HG03378 (cell line): ENCODE results near the gene BLACAT1.

Experiments
- ATAC-seq: cut with Tn5 transposase; IDR thresholded peaks from one replicate; pipeline ENCODE4 v1.9.1; 2021; ENCODE audit warnings: mild to moderate bottlenecking, moderate library complexity; ENCODE audit not compliant: unreplicated experiment

The BLACAT1 gene

DNA sequence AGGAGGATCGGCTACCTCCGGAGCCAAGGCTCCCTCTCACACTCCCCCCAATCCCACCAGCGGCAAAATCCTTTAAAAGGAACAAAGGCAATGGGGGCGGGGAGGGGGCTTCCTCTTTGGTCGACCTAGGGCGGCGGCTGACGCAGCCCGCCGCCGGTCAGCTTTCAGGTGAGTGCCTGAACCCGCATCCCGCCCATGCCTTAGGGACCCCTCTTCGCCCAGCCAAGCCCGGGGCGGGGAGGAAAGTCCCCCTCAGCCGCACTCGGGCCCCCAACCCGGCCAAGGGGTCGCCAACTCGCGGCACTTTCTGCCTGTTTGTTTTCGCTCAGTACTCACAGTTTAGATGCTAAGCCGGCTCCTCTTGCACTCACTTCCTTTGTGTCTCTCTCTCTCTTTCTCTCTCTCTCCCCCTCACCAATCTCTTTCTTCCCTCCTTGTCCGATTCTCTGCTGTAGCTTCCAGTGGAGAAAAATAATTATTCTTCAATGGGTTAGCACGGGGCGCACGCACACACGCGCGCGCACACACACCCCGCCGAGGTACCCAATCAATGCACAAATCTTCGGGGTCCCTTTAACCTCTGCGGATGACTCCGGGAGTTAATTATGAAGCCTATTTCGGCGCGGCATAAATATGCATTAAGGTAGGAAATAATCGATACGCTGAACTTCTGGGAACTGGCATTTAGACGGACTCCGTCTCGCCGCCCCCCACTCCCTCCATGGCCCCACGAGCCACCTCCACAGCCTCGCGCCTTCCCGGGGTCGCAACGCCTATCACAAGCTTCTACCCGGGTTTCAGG is at the start of gene BLACAT1:
BLACAT1 (minus strand) TSS at position 465 of the 802 bp plus-strand sequence.
- ATAC-seq: no peak

DNA sequence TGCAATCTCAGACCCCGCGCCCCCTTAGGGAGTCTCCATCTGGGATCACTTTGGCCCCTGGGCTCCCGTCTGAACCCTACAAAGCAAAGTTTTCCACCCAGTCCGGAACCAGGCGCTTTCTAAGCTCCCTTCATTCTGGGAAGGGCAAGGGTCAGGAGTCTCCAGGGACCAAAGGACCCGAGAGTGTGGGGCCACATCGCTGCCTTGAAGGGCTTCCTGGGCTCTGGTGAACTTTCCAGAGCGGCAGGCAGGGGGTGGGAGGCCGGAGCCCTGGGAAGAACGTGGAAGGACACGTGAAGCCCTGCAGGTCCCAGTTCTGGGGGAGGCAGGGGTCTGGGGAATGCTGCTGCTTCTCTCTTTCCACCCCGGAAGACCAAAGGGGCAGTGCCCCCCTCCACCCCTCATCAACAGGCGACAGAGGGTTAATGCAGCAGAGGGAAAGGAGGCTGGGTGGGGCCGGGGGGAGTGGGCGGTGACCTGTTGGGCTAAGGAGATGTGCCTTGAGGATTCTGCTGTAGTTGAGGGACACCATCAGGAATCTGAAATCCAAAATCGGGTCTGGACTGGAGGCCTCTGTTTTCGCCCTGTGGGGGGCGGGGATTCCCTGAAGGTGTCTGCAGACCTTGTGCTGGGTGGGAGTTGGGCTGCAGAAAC is 49.4 kb upstream of the BLACAT1 start:
- no peak for ATAC-seq

DNA sequence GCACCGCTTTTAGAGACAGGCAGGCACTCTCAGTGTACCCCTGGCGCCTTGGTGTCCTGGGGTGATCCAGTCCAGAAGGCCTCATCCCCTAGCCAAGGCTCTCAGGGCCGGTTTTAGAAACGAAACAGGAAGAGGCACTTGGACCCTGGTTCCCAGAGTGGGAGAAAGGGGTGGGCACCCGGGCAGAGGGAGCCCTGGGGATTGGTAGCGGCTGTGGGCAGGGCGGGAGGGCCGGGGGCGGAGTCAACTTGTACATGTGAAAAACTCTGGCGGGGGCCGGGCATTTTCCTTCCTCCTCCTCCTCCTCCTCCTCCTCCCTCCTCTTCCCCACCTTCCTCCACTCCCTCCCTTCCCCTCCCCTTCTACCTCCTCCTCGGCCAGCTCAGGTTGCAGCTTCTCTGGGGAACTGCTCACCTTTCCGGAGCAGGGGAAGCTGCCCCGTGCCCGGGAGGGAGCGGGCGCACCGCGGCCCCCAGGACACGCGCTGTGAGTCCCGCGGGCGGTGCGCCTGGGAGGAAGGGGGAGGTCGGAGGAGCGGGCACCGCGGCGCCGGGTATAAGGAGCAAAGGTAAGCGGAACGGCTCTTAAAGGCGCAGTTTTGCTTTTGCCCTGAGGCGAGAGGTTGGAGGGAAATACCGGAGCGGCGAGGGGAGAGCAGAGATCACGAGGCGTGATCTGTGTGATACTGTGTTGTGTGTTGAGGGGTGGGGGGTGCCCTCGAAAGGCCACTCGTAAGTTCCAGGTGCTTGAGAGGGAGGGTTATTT is 48.6 kb upstream of the BLACAT1 start, which contains the start of gene CDK18:
CDK18 (plus strand) TSS at position 359 of the 765 bp plus-strand sequence. CDS start 18,499 bp downstream, outside the sequence.
- ATAC-seq: no peak

DNA sequence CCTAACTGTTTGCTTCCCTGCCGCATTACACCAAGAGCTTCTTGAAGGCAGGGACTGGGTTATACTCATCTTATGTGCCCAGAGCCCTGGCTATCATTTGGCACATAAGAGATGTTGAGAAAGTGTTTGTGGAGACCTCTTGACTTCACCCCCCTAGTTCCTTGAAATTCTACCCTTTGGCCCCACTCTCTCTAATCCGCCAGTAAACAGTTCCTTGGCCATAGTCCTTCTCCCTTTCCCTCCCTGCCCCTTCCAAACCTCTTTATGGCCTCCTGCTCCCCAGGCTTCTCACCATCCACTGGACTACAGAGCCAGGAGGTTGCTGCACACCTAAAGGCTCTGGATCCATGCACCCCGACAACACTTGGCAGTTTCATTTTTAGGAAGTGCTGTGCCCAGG is 47.1 kb upstream of the BLACAT1 start:
- no peak for ATAC-seq

DNA sequence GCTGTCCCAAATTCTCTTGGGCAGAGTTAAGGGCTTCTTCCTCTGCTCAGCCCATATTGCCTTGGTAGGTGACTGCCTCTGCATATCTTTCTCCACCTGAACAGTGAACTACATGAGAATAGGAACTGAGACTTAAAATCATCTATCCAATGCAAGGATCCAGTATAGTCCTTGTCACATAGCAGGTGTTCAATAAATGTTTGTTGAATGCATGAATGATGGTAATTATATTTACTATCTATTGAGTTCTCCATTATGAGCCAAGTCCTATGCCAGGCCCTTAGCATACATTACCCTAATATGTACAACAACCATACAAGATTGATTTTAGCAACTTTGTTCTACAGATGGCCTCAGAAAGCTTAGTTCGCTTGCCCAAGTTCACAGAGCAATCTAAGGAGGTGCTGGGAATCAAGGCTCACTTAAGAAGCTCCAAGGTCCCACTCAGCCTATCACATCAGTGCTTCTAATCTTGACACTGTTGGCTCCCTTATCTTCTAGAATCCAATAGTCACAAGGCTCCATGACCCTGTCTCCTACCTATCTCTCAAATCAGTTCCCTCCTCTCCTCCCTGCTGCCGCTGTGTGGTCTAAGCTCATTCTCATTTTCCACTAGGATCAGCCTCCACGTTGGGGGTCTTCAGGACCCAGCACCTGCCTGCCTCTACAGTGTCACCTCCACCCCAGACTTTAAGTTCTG is 46.4 kb upstream of the BLACAT1 start:
- ATAC-seq: no peak

DNA sequence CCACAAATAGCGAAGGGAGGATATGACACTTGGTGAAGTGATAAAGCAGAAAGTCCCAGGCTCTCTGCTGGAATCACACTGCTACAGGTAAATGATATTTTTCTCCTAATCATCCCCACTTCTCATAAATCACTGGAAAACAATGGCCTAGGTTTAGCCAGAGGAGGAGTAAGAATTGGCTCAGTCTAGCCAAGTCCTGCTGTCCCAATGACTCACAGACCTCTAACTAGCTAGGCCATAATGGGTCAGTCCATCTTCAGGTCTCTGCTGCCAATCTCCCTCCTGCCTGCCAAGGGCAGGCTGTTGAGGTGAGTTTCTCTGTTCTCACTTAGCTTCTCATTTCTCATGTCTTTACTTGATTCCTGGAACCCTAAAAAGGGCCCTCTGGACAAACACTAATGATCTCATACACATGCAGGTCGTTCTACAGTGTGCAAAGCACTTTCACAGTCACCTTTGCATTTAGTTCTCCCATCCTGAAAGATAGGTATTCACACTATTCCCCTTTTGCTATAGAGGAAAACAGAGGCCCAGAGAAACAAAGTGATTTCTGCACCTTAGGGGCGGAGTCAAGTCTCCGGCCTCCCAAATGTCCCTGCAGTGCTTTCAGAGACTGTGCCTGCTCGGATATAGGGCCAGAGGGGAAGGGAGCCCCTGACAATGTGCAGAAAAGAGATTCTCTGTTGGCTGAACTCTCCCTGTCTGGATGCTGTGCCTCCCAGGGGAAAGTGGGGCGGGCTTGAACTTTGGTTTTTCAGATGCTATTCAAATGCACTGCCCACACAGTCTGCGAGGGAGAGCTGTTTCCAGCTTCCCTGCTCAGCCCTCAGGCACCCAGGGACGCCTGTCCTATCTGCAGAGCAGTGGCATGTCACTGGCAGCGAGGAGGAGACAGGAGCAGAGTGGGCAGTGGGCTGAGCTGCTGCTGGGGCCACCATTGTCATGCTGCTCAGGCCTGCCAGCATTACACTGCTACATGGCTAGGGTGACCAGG is 44.7 kb upstream of the BLACAT1 start:
- ATAC-seq: no peak

DNA sequence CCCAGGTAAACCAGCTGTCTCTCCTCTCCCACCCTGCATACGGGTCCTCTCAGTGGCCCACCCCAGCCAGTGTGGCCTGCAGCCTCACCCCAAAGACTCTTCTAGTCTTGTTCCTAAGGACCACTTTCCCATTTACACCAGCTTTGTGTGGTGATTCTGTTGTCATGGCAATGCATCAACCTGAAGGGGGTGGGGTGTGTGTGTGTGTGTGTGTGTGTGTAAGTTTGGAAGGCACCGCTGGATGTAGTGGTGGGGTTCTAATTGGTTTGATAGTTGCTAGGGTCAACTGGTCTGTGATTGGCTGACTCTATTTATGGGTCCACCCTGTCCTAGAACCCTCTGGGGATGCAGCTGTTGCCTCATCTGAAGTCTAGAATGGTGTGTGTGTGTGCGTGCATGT is 43.9 kb upstream of the BLACAT1 start:
- ATAC-seq: no peak

DNA sequence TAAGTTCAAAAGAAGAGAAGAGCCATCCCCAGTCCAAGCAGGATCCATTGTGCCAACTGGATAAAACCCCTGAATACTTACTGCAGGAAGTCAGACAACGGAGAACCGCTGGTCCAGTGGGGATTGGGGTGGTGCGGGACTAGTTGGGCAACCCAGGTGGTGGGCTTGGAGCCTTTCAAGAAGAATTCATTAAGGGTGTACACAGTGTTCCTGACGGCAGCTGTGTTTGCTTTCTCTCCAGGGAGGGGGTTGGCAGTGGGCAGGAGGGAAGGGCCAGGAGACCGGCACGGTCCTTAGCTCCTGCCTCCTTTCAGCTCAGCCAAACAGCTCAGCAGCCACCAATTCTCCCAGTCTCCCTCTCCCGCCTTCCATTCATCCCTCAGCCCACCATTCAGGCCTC is 41.5 kb upstream of the BLACAT1 start:
- no peak for ATAC-seq

DNA sequence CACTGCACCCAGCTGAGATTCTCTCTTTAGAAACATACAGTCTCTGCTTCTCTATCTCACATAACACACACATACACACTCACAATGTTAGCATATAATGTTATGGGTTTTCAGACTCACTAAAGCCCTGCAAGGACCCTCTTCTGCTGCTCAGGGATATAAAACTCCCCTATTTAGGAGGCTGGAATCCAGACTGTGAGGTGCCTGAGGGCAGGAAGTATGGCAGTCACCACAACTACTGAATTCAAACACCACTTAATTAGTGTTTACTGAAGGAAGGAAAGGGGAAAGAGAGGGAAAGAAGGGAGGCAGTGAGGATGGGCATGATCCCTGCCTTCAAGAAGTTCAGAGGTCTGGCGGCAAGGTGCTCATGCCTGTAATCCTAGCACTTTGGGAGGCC is 40.8 kb upstream of the BLACAT1 start:
- no peak for ATAC-seq

DNA sequence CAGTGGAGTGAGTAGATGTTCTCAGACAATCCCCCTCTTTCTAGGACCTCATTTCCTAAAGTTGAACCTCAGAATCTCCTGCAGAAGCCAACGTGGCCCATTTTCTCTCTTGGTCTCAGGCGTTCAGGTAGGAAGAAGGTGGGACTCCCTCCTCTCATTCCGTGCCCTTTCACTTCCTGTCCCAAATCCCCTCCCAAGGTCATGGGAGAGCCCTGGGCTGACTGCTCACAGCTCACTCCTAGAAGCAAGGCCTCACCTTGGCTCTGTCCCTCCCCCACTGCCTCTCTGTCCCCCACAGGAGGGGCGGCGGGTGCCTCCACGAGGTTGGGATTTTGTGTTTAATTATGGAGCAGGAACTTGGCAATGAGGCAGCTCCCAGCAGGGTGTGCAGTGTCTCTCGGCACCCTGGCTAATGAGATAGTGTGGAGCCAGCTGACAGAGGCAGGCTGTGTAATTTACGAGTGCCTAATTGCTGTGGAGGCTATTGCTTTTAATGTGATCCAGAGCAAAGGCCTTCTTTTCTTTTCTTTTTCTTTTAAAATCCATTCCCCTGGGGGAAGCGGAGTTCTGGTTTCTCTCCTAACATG is 39.5 kb upstream of the BLACAT1 start:
- no peak for ATAC-seq

DNA sequence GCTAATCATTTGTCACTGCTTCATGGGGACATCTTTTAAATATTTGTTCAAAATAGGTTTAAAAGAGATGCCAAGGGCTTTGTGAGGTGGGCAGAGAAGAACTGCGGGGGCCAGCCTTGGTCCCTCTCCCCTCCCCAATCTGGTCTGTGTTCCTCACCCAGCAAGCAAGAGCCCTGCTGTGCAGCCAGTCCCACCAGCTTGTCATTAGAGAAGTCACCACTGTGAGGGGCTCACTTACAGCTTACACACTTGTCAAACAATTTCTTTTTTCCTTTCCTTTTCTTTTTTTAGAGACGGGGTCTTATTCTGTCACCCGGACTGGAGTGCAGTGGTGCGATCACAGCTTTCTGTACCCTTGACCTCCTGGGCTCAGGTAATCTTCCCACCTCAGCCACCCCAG is 38.3 kb upstream of the BLACAT1 start:
- ATAC-seq: no peak

DNA sequence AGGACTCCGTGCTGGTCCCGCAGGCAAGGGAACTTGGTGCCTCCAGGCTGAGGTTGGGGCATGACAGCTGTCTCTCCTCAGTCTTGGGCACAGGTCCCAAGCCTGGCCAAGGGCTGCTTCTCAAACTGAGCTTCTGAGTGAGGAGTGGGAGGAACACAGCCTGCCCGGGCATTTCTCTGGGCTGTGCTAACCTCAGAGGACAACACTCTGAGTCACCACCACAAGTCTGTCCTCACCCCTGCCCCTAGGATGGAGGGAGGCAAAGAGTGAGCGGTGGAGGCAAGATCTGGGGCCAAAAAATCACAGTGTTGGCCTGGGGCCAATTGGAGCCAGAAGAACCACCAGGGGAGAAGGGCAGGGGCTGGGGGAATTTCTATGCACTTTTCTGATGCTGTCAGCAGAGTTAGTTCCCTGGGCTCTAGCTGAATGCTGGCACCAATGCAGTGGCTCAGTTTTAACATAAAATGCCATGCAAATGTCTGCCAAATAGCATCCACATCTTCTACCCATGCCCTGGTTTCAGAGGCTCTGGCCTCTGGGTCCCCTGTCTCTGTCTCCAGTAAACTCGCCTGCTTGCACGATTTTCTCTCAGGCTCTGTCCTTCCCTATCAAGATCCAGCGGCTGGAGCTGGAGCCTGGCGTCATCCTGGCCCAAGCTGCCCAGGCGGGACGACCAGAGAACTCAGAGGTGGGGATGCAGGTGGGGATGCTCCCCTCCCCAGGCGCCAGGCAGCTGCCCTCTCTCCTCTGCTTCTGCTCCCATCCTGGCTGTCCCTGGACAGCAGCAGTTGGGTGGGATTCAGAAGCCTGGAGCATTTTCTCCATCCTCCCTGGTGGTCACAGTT is 37.6 kb upstream of the BLACAT1 start:
- ATAC-seq: no peak

DNA sequence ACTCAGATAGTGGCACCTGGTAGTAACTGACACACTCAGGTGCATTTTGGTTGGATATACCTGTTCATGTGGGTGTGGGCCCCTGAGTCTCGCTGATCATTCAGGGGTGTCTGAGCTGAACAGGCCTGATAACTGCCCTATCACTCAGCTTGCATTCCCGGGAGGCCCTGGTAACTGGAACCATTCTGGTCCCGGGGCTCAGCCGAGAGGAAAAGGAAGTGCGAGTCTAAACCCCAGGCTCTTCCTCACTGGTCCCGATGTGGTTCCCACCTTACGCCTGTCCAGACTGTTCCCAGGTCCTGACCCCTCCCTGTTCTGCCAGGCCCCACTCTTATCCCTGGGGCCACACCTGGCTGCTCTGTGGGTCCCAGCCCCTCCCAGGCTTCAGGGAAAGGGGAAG is 36.9 kb upstream of the BLACAT1 start:
- no peak for ATAC-seq

DNA sequence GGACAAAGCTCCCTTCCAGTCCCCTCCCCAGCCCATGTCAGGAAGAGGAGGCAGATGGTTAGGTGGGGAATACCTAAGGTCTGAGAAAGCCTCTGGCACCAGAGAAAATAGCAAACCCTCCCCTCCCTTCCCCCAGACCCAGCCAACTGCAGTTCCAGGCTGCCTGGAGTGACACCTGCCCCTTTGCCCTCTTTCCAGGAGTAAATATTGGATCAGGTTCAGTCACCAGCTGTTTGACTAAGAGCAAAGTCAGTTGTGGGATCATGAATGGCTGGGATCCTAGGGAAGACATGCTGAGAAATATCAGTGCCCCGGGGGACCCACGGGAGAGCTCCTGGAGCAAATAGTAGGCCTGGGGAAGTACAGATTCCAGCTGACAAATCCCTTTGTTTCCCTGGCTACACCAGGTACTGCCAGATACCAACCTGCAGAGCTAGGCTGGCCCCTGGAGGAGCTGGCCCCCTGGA is 36.4 kb upstream of the BLACAT1 start:
- no peak for ATAC-seq

DNA sequence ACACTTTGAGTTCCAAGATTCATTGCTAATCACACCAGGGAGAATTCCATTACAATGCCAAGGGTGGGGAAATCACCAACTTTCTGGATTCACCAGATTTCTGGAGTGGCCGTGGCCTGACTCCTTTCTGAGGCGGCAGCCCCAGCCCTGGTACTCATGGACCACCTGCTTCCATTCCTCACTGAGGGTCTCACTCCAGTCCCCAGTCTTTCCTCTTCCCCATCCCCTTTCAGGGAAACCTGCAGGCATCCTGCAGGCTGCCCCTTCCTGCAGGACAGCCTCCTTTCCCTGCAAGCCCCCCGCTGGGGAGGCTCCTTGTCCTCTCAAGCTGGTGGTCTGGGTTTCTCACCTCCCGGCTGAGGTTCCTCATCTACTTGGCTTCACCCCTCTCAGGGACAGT is 35.9 kb upstream of the BLACAT1 start:
- no peak for ATAC-seq

DNA sequence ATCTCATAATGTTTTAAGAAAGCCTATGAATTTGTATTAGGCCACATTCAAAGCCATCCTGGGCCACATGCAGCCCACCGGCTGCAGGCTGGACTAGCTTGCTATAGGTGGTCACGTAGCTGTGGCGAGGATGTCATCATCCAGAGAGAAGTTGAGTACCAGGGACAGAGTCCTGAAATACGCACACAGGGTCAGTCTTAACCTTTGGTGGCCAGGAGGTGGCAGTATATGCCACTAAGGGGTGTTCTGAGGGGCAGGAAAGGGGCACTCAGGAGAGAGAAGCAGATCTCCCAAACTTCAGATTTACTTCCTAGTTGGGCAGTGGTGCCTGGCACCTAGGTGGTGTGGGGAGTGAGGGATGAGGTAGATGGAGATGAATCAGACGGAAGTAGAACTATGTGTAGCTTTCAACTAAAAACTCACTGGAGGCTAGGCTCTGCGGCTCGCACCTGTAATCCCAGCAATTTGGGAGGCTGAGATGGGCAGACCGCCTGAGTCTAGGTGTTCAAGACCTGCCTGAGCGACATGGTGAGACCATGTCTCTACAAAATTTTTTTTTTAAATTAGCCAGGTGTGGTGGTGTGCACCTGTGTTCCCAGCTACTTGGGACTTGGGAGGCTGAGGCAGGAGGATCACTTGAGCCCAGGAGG is 32.4 kb upstream of the BLACAT1 start:
- ATAC-seq: no peak

DNA sequence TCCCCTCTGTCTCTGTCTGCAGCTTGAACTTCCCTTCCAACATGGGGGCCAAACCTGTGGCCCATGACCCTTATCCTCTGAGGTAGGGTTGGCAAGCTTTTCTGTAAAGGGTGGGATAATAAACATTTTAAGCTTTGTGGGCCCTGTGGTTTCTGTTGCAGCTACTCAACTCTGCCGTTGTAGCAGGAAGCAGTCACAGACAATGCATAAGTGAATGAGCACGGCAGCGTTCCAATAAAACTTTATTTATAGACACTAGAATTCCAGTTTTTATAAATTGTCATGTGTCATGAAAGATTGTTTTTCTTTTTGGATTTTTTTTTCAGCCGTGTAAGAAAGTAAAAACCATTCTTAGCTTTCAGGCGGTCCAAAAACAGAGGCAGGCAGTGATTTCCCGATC is 30.4 kb upstream of the BLACAT1 start:
- ATAC-seq: no peak
